GM04503 (cell line): ENCODE data around the gene AZU1.
"Not testable (repeated sequence)": the region's sequence is repeated elsewhere in the genome, so short reads cannot be mapped to it uniquely, and the experiment has no call there.

Experiments used
- DNase-seq: peaks from one replicate; pipeline ENCODE4 v3.0.0-alpha.2; 2012; ENCODE audit warnings: low read depth

The AZU1 gene

GRCh38 chr19:810883-811489, 16.7 kb upstream of the AZU1 start:
- no peak for DNase-seq

- no peak for DNase-seq
Observed at GRCh38 chr19:811506-812048, 16.1 kb upstream of the AZU1 start.

GRCh38 chr19:812049-812746, 15.4 kb upstream of the AZU1 start:
- no peak for DNase-seq

- DNase-seq, result no peak
Observed at GRCh38 chr19:812747-813218, 14.9 kb upstream of the AZU1 start.

- DNase-seq, result no peak
Observed at GRCh38 chr19:813219-814151, 14.2 kb upstream of the AZU1 start.

- DNase-seq, result no peak
Observed at GRCh38 chr19:814152-815078, 13.2 kb upstream of the AZU1 start.

- DNase-seq, result no peak
Observed at GRCh38 chr19:815079-815774, 12.4 kb upstream of the AZU1 start.

GRCh38 chr19:815775-816499, 11.7 kb upstream of the AZU1 start:
- no peak for DNase-seq

GRCh38 chr19:816500-816857, 11.2 kb upstream of the AZU1 start:
- DNase-seq, result no peak

- not testable (repeated sequence) for DNase-seq
Observed at GRCh38 chr19:820212-820611, 7.4 kb upstream of the AZU1 start.

- DNase-seq, result no peak
Observed at GRCh38 chr19:821231-821824, 6.3 kb upstream of the AZU1 start.

- DNase-seq, result no peak
Observed at GRCh38 chr19:821825-822503, 5.7 kb upstream of the AZU1 start, which contains the start of gene PLPPR3. Gene PLPPR3, minus strand, starts transcription at chr19:821955. Its CDS starts 396 bp downstream, at chr19:821559.

GRCh38 chr19:823565-824121, 4.0 kb upstream of the AZU1 start:
- DNase-seq, result no peak

- DNase-seq, result no peak
Observed at GRCh38 chr19:824885-825284, 2.8 kb upstream of the AZU1 start.

- DNase-seq, result no peak
Observed at GRCh38 chr19:825897-826644, 1.6 kb upstream of the AZU1 start.

- DNase-seq, result no peak
Observed at GRCh38 chr19:827314-827709, 325 bp upstream of the AZU1 start.

GRCh38 chr19:829129-829758, 1.6 kb downstream of the AZU1 start:
- no peak for DNase-seq
